Activated CD8-positive, alpha-beta T cell treated with anti-CD3 and anti-CD28 coated beads, Interleukin-2, amount 10 ng/mL, durations not matched to agents 7 days and 5 days (primary cell): ENCODE results near the gene VTA1. TPM values are rescaled to one million over a fixed set of nuclear protein-coding genes. Genes with fewer than 3 reads are reported as not detected.
"Not testable (repeated sequence)": the region's sequence is repeated elsewhere in the genome, so short reads cannot be mapped to it uniquely, and the experiment has no call there.

ENCODE experiments used
- ATAC-seq: fragments of 150-1000 bp; cut with Tn5 transposase; one replicate; pipeline ENCODE4 v1.10.0; 2021; ENCODE audit warnings: moderate library complexity
- CTCF ChIA-PET: fragments of 350-600 bp; sonication (Branson Sonifier 250); formaldehyde crosslinking; loops from one replicate; lab custom pipeline; 2021; ENCODE audit warnings: antibody characterized with exemption; lab: Charles Lee
- POLR2A ChIA-PET: fragments of 350-600 bp; sonication (Branson Sonifier 250); formaldehyde crosslinking; loops from one replicate; lab custom pipeline; 2021; ENCODE audit warnings: antibody characterized with exemption; lab: Charles Lee
- DNase-seq: peaks from one replicate; pipeline ENCODE4 v3.0.0-alpha.2; 2020
- H3K27ac Mint-ChIP-seq: one replicate; pipeline ENCODE4 v1.8.0; 2021; ENCODE audit warnings: mild to moderate bottlenecking, mixed read lengths
- H3K27me3 Mint-ChIP-seq: one replicate; pipeline ENCODE4 v1.8.0; 2021; ENCODE audit warnings: low read depth, mixed read lengths
- H3K36me3 Mint-ChIP-seq: one replicate; pipeline ENCODE4 v1.8.0; 2021; ENCODE audit warnings: low read depth, mixed read lengths
- H3K4me1 Mint-ChIP-seq: one replicate; pipeline ENCODE4 v1.8.0; 2021; ENCODE audit warnings: low read depth, mixed read lengths
- H3K4me3 Mint-ChIP-seq: one replicate; pipeline ENCODE4 v1.8.0; 2021; ENCODE audit warnings: mild to moderate bottlenecking, mixed read lengths
- H3K9me3 Mint-ChIP-seq: one replicate; pipeline ENCODE4 v1.8.0; 2022; ENCODE audit warnings: mixed read lengths; ENCODE audit not compliant: insufficient read depth
- total RNA-seq, 2 experiments: library from RNA; stranded (reverse); gene quantifications; one replicate each; pipeline ENCODE4 v1.2.3, GENCODE V29; 2021

VTA1 gene
- total RNA-seq, 2 experiments from 2014 or later = 47.2 to 51.2 TPM

DNA sequence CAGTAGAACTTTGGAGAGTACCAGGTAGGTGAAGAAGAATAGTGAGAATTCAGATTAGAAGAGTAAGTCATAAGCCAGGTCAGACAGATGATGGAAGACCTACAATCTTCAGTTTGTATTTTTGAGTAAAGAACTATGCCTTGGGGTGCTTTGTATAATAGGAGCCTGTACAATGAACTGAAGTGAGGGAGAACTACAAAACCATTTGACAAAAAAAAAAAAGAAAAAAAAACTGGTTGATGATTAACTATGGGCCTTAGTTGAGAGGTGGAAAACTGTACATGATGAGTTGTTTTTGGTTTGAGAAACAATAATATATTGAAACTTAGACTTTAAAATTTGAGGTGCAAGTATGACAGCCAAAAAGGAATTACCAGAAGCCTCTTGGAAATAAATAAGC lies 25.7 kb downstream of the VTA1 start:
- peaks cover 57% of the 10 kb centered on the region for H3K36me3 Mint-ChIP-seq
- ChIA-PET CTCF (interaction anchor here (1.5 to 2.1 kb wide), 2 partner anchors 16 to 35 kb away, joined by 4 to 7 read pairs; no protein-coding TSS in a partner anchor), POLR2A (no interaction called here)
- no peaks in the 10 kb centered on the region for H3K27me3 Mint-ChIP-seq
- H3K4me3 Mint-ChIP-seq = no peak overlapping the region
- no peak overlapping the region for H3K27ac Mint-ChIP-seq
- ATAC-seq = no peak
- DNase-seq = no peak
- peaks cover 6% of the 10 kb centered on the region for H3K9me3 Mint-ChIP-seq
- H3K4me1 Mint-ChIP-seq = no peaks in the 10 kb centered on the region

DNA sequence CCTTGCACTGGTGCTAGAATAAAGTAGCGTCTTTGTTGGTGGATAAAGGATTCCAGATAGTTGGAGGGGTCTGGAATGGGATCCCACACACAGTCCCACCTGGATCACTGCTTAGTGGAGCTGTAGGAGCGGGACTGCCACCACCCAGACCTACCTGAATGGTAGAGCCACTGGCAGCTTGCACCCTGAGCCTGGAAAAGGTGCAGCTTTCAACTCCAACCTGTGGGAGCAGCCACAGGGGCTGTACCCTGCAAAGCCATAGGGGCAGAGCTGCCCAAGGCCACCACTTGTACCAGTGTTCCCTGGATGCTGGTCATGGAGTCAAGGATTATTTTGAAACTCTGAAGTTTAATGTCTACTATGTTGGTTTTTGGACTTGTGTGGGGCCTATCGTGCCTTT lies 26.9 kb downstream of the VTA1 start:
- Mint-ChIP-seq H3K4me3 (no peak overlapping the region), H3K9me3 (peaks cover 10% of the 10 kb centered on the region), H3K27me3 (no peaks in the 10 kb centered on the region), H3K27ac (no peak overlapping the region), H3K36me3 (peaks cover 61% of the 10 kb centered on the region), H3K4me1 (no peaks in the 10 kb centered on the region)
- POLR2A ChIA-PET = no interaction called here
- CTCF ChIA-PET = interaction anchor here (0.5 kb wide), 1 partner anchor 18 kb away, joined by 3 read pairs; no protein-coding TSS in a partner anchor
- no peak for ATAC-seq
- no peak for DNase-seq

GRCh38 chr6:142174703-142175102 lies 27.6 kb downstream of the VTA1 start:
- DNase-seq = no peak
- Mint-ChIP-seq H3K9me3 (peaks cover 10% of the 10 kb centered on the region), H3K4me1 (no peaks in the 10 kb centered on the region), H3K36me3 (peaks cover 66% of the 10 kb centered on the region), H3K4me3 (no peak overlapping the region), H3K27me3 (no peaks in the 10 kb centered on the region), H3K27ac (no peak overlapping the region)
- ChIA-PET CTCF (no interaction called here), POLR2A (no interaction called here)
- ATAC-seq = no peak

DNA sequence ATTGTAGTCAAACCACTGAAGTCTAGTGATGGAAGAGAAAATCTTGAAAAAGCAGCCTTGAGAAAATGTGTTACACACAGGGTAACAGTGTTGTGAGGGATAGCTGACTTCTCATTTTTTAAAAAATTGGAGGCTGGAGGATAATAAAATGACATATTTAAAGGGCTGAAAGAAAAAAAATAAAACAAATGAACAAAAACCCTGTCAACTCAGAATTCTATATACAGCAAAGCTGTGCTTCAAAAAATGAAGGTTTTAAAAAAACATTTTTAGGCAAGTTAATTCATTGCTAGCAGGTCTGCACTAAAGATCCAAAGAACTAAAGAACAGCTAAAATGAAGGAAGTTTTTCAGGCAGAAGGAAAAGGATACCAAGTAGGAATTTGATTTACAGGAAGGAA lies 31.1 kb downstream of the VTA1 start:
- H3K4me3 Mint-ChIP-seq = no peak overlapping the region
- peaks cover 65% of the 10 kb centered on the region for H3K36me3 Mint-ChIP-seq
- H3K27ac Mint-ChIP-seq = no peak overlapping the region
- no peaks in the 10 kb centered on the region for H3K27me3 Mint-ChIP-seq
- no peaks in the 10 kb centered on the region for H3K4me1 Mint-ChIP-seq
- ChIA-PET POLR2A (no interaction called here), CTCF (interaction anchor here (1.1 to 1.3 kb wide), 2 partner anchors 14 to 30 kb away, joined by 3 to 4 read pairs; no protein-coding TSS in a partner anchor)
- ATAC-seq = no peak
- DNase-seq = no peak
- peaks cover 10% of the 10 kb centered on the region for H3K9me3 Mint-ChIP-seq

GRCh38 chr6:142182004-142182403 lies 34.9 kb downstream of the VTA1 start:
- Mint-ChIP-seq H3K36me3 (peaks cover 33% of the 10 kb centered on the region), H3K9me3 (peaks cover 10% of the 10 kb centered on the region), H3K27ac (no peak overlapping the region), H3K27me3 (no peaks in the 10 kb centered on the region), H3K4me1 (no peaks in the 10 kb centered on the region), H3K4me3 (no peak overlapping the region)
- no peak for DNase-seq
- ATAC-seq = no peak
- ChIA-PET CTCF (no interaction called here), POLR2A (no interaction called here)

DNA sequence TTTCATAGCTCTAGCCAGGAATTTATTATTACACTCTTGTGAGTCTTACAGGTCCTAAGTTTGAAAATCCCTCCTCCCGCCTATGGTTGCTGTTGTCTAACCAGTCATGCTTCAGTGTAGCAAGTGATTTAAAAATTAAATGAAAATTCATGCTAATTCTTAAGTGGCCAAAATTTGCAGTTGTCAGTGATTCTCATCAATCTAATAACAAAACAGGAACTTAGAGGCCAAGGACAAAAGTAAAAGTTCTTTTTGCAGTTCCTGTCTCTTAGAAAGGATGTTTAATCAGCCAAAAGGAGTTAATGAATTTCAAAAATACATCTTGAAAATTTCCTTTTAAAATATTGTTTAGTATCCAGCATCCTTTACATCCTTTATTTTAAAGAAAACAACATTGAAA lies 36.3 kb downstream of the VTA1 start:
- CTCF ChIA-PET = interaction anchor here (1.2 to 1.3 kb wide), 2 partner anchors 24 to 27 kb away, joined by 4 read pairs; no protein-coding TSS in a partner anchor
- no peak overlapping the region for H3K4me3 Mint-ChIP-seq

DNA sequence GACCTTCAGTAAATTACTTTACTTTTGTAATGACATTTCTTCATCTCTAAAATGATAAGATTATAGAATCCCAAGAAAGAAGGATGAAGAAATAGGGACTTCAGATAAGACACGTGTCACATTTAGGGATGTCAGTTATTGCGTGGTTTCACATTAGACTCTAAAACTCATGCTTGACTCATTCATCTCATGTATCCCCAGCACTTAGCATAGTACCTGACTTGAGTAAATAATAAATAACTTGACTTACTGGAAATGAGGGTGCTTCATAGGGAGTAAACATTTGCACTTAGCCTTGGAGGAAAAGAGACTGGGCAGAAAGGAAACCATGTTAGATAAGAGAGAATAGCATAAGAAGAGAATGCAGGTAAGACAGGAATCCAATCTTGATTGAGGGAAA lies 37.2 kb downstream of the VTA1 start:
- H3K4me3 Mint-ChIP-seq = no peak overlapping the region
- no peak overlapping the region for H3K27ac Mint-ChIP-seq
- ChIA-PET CTCF (no interaction called here), POLR2A (no interaction called here)
- no peaks in the 10 kb centered on the region for H3K9me3 Mint-ChIP-seq
- no peaks in the 10 kb centered on the region for H3K4me1 Mint-ChIP-seq
- peaks cover 19% of the 10 kb centered on the region for H3K36me3 Mint-ChIP-seq
- DNase-seq = no peak
- no peaks in the 10 kb centered on the region for H3K27me3 Mint-ChIP-seq
- ATAC-seq = no peak

More for the DNA sequence above, 36.3 kb downstream of the VTA1 start:
- no peak for DNase-seq
- POLR2A ChIA-PET = no interaction called here
- Mint-ChIP-seq H3K4me1 (no peaks in the 10 kb centered on the region), H3K9me3 (no peaks in the 10 kb centered on the region), H3K36me3 (peaks cover 20% of the 10 kb centered on the region), H3K27me3 (no peaks in the 10 kb centered on the region), H3K27ac (no peak overlapping the region)
- no peak for ATAC-seq

DNA sequence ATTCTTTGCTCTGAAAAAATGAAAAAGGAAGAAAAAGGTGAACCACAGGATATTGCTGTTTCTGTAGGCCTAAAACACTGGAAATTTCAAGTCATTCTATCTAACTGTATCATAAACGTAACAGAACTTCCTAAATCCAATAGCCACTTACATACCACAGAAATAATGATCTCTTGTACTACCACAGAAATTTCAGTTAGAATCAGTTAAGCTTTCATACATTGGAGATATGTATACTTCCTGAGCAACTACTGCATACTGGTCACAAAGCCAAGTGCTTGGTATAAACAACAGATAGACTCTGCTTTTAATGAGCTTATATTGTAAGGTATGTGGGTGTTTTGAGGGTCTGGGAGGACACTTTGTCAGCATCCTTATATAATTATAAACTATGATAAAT lies 38.6 kb downstream of the VTA1 start:
- H3K4me1 Mint-ChIP-seq = no peaks in the 10 kb centered on the region

DNA sequence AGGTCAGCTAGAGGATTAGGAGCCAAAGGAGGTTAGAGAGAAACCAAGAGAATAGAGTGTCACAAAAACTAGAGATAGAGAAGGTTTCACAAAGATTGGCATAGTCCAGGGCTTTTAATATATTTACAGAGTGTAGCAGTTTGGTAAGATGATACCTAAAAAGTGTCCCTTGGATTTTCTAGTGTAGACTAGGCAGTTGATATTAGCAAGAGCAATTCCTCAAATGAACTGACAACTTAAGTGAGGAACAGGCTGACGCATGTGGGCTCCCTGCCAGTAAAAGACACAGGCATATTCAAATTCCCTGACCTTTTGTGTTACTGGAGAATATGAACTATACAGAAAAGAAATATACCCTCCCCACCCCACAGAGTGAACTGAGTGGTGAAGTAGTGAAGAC lies 40.1 kb downstream of the VTA1 start:
- Mint-ChIP-seq H3K4me1 (no peaks in the 10 kb centered on the region), H3K36me3 (peaks cover 16% of the 10 kb centered on the region), H3K27ac (no peak overlapping the region), H3K9me3 (no peaks in the 10 kb centered on the region), H3K27me3 (no peaks in the 10 kb centered on the region), H3K4me3 (no peak overlapping the region)
- DNase-seq = no peak
- ChIA-PET POLR2A (no interaction called here), CTCF (interaction anchor here (1.1 to 1.8 kb wide), 2 partner anchors 20 to 31 kb away, joined by 3 to 5 read pairs; no protein-coding TSS in a partner anchor)
- no peak for ATAC-seq

More for the DNA sequence above, 38.6 kb downstream of the VTA1 start:
- DNase-seq (no peak), ATAC-seq (no peak)
- Mint-ChIP-seq H3K9me3 (no peaks in the 10 kb centered on the region), H3K27me3 (no peaks in the 10 kb centered on the region), H3K36me3 (peaks cover 18% of the 10 kb centered on the region), H3K27ac (no peak overlapping the region), H3K4me3 (no peak overlapping the region)
- POLR2A ChIA-PET = no interaction called here
- CTCF ChIA-PET = interaction anchor here (0.8 to 1.8 kb wide), 2 partner anchors 18 to 22 kb away, joined by 3 to 5 read pairs; no protein-coding TSS in a partner anchor

GRCh38 chr6:142188341-142188740 lies 41.3 kb downstream of the VTA1 start:
- CTCF ChIA-PET = interaction anchor here (0.8 to 1.1 kb wide), 3 partner anchors 9 to 41 kb away, joined by 3 to 6 read pairs (median 3); partner anchors contain the start of genes NMBR and VTA1
- H3K4me3 Mint-ChIP-seq, H3K4me1 Mint-ChIP-seq, H3K27me3 Mint-ChIP-seq, POLR2A ChIA-PET, DNase-seq, H3K27ac Mint-ChIP-seq, ATAC-seq, H3K9me3 Mint-ChIP-seq: not testable (repeated sequence)
- peaks cover 10% of the 10 kb centered on the region for H3K36me3 Mint-ChIP-seq

DNA sequence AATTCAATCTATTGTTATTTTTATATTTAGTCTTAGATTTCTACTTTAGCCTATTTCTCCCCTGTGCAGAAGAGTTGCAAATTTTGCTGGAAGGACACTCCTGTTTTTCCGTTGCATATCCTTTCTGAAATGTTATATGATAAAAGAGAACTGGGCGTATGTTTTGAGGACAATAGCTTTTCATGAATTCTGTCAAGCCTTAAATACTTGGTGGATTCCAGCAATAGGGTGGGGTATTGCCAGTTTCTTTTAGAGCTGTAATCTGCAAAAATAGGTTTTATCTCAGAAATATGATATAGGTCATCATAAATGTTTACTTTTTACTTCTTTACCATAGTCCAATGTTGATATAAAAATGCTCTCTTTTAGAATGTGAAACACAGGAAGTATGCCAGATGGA lies 42.0 kb downstream of the VTA1 start:
- ATAC-seq (no peak), DNase-seq (no peak)
- no peak overlapping the region for H3K27ac Mint-ChIP-seq

DNA sequence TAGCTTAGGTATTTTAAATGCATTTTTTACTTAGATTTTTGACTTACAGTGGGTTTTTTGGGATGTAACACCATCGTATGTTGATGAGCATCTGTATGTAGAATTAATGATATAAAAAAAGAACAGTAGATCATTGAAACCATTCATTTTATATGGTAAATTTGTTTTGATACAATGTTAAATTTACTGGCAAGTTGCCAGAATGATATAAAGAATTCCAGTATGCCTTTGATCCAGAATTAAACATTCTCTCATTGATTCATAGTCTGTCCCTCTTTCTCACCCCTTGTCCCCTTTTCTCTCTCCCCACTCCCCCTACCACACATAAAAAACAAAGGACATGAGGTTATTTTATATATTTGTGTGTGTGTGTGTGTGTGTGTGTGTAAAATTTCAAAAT lies 45.3 kb downstream of the VTA1 start:
- peaks cover 7% of the 10 kb centered on the region for H3K4me1 Mint-ChIP-seq
- no peaks in the 10 kb centered on the region for H3K27me3 Mint-ChIP-seq
- no peak overlapping the region for H3K27ac Mint-ChIP-seq
- H3K4me3 Mint-ChIP-seq = no peak overlapping the region
- no peaks in the 10 kb centered on the region for H3K9me3 Mint-ChIP-seq
- ChIA-PET POLR2A (no interaction called here), CTCF (interaction anchor here (1.2 to 2.1 kb wide), 2 partner anchors 15 to 16 kb away, joined by 3 to 6 read pairs; no protein-coding TSS in a partner anchor)
- DNase-seq = no peak
- no peak for ATAC-seq
- peaks cover 23% of the 10 kb centered on the region for H3K36me3 Mint-ChIP-seq

More for the DNA sequence above, 42.0 kb downstream of the VTA1 start:
- H3K27me3 Mint-ChIP-seq = no peaks in the 10 kb centered on the region
- no peak overlapping the region for H3K4me3 Mint-ChIP-seq
- H3K4me1 Mint-ChIP-seq = no peaks in the 10 kb centered on the region
- ChIA-PET POLR2A (no interaction called here), CTCF (interaction anchor here (0.8 to 1.1 kb wide), 2 partner anchors 8 to 33 kb away, joined by 3 to 6 read pairs; no protein-coding TSS in a partner anchor)
- peaks cover 10% of the 10 kb centered on the region for H3K36me3 Mint-ChIP-seq
- no peaks in the 10 kb centered on the region for H3K9me3 Mint-ChIP-seq
